PC-9 (cell line): ENCODE results near the gene RAD50.
"Not testable (repeated sequence)": the region's sequence is repeated elsewhere in the genome, so short reads cannot be mapped to it uniquely, and the experiment has no call there.

Source experiments
- CTCF ChIP-seq: fragments of 200-600 bp; sonication (generic); conservative IDR thresholded peaks from 2 replicates; pipeline ENCODE4 v1.6.1; 2017; ENCODE audit warnings: mixed run types, antibody characterized with exemption, mild to moderate bottlenecking, moderate library complexity
- EZH2 ChIP-seq: fragments of 200-600 bp; sonication (generic); IDR thresholded peaks from 2 replicates; pipeline ENCODE4 v1.8.0; 2017; ENCODE audit warnings: antibody characterized with exemption, low read depth

DNA sequence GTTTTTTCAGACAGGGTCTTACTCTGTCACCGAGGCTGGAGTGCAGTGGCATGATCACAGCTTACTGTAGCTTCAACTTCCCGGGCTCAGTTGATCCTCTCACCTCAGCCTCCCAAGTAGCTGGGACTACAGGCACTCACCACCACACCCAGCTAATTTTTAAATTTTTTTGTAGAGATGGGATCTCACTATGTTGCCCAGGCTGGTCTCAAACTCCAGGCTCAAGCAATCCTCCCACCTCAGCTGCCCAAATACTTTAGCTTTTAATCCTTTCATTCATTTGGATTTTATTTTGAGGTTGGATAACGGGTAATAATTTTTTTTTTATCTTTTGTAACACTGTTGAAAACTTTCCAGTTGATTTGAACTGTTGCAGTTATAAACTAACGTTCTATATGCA lies 76.8 kb downstream of the RAD50 start:
- not testable (repeated sequence) for TF ChIP-seq CTCF, EZH2
